Stimulated activated CD4-positive, alpha-beta T cell treated with anti-CD3 and anti-CD28 coated beads, Interleukin-15, amount 100 ng/mL, for 1 hour (primary cell): ENCODE data around the gene CTXND2.

ENCODE experiments used
- DNase-seq, 2 donors: peaks; one replicate each; pipeline ENCODE4 v3.0.0-alpha.2; 2020; ENCODE audit warnings: low read depth in 1 of 2, low spot score in 1 of 2

CTXND2 gene

GRCh38 chr1:150957666-150958065 is 70.7 kb downstream of the CTXND2 start:
- DNase-seq = no peak

- no peak for DNase-seq
Observed at GRCh38 chr1:150960646-150961045, 73.7 kb downstream of the CTXND2 start.

GRCh38 chr1:150961756-150962155 is 74.8 kb downstream of the CTXND2 start:
- DNase-seq = no peak
